ENCODE data around the gene CBFA2T3. TPM values are rescaled to one million over a fixed set of nuclear protein-coding genes. Genes with fewer than 3 reads are reported as not detected.

Gene CBFA2T3
- total RNA-seq, 2 donors from 2014 or later: 0.19 TPM; not detected in 1

DNA sequence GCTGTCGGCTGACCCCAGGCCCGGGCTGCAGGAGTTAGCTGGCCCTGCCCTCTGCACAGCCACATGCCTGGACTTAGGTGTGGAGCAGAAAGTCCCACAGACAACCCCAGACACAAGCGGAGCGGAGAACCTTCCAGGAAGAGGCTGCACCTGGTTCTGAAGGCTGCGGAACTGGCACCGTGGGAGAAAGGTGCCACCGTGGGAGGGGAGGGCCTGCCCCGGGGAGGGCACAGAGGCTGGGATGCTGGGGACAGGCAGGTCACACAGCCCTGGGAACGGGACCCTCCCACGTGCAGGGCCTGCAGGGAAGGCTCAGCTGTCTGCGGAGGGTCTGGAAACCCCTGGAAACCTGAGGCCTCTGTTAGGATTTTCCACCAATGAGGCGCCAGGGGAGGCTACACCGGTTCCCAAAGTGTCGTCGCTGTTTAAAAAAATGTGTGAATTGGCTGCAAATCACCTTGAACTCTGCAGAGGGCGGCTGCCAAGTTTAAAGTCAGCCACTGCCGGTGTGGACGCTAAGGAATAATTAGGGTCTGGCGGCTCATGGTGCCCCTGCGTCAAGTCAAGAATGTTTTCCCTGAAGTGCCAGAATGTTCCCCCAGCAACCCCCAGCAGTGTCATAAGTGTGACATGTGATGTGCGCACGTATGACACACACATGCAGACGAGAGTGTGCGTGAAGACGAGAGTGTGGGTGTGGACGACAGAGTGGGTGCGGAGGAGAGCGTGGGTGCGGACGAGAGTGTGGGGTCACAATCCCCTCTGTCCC, 59.7 kb downstream of the CBFA2T3 start:
- Mint-ChIP-seq H3K4me1 (no peaks in the 10 kb centered on the region), H3K27me3 (no peaks in the 10 kb centered on the region), H3K9me3 (no peaks in the 10 kb centered on the region), H3K36me3 (ENCODE audit: low read depth) (no peaks in the 10 kb centered on the region), H3K27ac (no peak overlapping the region), H3K4me3 (no peak overlapping the region)
- no peak for ATAC-seq (replicated peaks)

DNA sequence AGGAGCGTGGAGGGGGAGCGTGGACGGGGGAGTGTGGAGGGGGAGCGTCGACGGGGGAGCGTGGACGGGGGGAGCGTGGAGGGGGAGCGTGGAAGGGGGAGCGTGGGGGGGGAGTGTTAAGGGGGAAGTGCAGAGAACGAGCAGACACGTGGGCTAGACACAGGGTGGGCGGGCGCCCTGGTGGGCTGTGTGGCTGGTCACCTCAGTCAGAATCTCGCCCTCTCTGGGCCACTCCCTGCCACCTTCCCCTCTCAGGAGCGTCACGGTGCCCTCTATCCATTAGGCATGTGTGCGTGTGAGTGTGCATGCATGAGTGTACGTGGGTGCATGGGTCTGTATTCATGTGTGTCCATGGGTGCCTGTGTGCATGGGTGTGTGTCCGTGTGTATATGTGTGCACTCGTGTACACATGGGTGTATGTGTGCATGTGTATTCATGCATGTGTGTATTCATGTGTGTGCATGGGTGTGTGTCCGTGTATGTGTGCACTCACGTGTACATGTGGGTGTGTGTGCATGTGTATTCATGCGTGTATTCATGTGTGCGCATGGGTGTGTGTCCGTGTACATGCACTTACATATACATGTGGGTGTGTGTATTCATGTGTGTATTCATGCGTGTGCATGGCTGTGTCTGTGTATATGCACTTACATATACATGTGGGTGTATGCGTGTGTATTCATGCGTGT, 61.2 kb downstream of the CBFA2T3 start:
- Mint-ChIP-seq H3K27ac (no peak overlapping the region), H3K4me1 (no peaks in the 10 kb centered on the region), H3K4me3 (no peak overlapping the region), H3K9me3 (no peaks in the 10 kb centered on the region), H3K27me3 (no peaks in the 10 kb centered on the region), H3K36me3 (ENCODE audit: low read depth) (no peaks in the 10 kb centered on the region)
- no peak for ATAC-seq (replicated peaks)

DNA sequence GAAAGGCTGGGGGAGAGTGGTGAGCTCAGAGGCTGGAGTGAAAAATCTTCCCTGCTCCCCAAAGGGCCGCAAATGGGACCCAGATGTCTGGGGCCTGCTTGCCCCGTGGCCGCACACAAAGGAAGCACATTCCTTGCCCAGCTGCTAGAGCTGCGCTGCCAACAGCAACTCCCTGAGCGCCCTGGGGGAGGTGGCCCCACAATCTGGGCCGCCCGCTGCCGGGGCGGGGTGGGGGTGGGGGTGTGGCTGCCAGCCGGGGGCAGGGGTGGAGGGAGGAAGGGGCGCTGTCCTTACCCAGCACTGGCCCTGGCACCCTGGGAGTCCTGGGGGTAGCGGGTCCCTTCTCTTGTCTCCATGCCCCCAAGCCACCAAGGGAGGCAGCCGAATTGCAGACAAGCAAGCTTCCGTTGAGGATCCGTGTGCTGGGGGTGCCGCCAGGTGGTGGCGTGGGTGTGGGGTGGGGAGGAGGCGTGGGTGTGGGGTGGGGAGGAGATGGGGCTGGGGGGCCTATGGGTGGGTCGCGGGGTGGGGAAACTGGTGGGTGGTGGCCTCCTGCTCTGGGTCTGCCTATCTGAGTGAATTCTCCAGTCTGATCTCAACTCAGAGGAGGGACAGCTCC, 62.1 kb downstream of the CBFA2T3 start:
- Mint-ChIP-seq H3K27ac (no peak overlapping the region), H3K36me3 (ENCODE audit: low read depth) (no peaks in the 10 kb centered on the region), H3K4me3 (no peak overlapping the region), H3K4me1 (no peaks in the 10 kb centered on the region), H3K27me3 (no peaks in the 10 kb centered on the region), H3K9me3 (no peaks in the 10 kb centered on the region)
- no peak for ATAC-seq (replicated peaks)

DNA sequence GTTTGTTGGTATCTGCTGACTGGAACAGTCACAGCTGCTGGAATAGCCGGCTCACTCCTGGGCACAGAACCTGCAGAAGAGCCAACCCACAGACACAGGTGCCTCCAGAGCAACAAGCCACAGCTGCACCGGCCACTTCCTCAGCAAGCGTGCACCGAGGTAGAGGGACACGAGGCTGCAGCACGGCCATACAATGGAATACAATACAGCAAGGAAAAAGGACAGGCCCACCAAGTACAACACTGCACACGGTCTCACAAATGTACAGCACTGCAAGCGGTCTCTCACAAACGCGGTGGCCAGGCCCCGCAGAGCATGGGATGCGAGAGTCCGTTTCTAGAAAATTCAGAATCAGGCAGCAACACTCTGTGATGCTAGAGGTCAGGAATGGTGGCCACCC, 63.1 kb downstream of the CBFA2T3 start:
- Mint-ChIP-seq H3K36me3 (ENCODE audit: low read depth) (no peaks in the 10 kb centered on the region), H3K4me1 (no peaks in the 10 kb centered on the region), H3K27me3 (no peaks in the 10 kb centered on the region), H3K27ac (no peak overlapping the region), H3K4me3 (no peak overlapping the region), H3K9me3 (no peaks in the 10 kb centered on the region)
- ATAC-seq (replicated peaks): no peak

DNA sequence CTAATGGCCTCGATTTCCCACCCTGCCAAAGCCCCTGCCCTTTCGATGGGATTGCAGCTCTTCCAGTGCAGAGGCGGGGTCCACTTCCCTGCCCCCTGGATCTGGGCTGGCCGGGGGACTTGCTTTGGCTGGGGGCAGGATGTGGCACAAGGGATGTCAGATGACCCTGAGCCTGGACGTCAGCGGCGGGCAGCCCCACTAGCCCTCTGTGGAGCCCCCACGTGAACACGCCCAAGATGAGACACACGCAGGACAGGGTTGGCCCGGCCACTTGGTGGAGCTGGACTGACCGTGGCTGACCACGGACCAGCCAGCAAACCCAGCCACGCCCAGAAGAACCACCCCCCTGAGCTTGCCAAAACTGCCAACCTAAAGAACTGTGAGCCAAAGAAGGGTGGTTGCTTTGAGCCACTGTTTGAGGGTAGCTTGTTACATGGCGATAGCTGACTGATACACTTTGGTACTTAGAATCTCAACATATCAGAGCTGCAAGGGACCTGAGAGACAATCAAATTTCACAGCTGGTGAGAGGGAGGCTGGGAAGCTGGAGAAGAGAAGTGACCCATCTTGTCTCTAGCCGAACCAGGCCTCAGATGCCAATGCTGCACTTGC, 63.9 kb downstream of the CBFA2T3 start:
- Mint-ChIP-seq H3K9me3 (no peaks in the 10 kb centered on the region), H3K4me3 (no peak overlapping the region), H3K4me1 (no peaks in the 10 kb centered on the region), H3K27ac (no peak overlapping the region), H3K36me3 (ENCODE audit: low read depth) (no peaks in the 10 kb centered on the region), H3K27me3 (no peaks in the 10 kb centered on the region)
- ATAC-seq (replicated peaks): no peak

DNA sequence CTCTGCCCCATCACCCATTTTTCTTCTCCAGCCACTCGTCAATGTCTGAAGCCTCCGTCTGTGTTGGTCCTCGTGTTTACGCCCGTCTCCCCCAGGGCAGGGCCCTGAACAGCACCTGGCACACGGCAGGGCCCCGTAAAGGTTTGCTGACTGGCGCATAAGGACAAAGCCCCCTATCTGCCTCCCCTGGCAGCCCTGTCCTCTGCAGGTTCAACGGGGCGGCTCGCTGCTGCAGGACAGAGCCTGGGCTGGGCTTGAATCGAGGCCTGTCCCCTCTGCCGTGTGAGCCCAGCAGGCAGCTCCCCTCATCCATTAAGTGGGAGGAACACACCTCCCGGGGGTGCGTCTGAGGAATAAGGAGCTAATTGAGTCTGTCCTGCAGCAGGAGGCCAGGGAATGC, 64.5 kb downstream of the CBFA2T3 start:
- H3K27me3 Mint-ChIP-seq: no peaks in the 10 kb centered on the region
- H3K4me1 Mint-ChIP-seq: no peaks in the 10 kb centered on the region
- no peaks in the 10 kb centered on the region for H3K9me3 Mint-ChIP-seq
- H3K4me3 Mint-ChIP-seq: no peak overlapping the region
- no peak overlapping the region for H3K27ac Mint-ChIP-seq
- ATAC-seq (replicated peaks): no peak
- no peaks in the 10 kb centered on the region for H3K36me3 Mint-ChIP-seq (ENCODE audit: low read depth)

DNA sequence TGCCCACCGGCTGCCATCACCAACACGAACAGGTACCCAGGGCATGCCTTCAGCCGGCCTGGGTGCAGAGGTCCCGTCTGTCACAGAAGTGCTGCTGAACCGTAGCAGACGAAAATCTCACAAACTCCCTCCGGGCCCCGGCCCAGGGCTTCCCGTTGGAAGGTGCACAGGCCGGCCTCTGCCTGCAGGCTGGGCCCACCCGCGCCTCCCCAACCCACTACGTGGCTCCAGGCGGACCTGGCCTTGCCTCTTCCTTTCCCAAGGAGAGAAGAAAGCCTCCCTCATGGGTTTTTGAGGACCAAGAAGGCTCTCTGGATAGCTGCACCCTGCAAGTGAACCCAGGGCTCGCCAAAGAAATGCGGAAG, 65.1 kb downstream of the CBFA2T3 start:
- no peaks in the 10 kb centered on the region for H3K27me3 Mint-ChIP-seq
- no peaks in the 10 kb centered on the region for H3K9me3 Mint-ChIP-seq
- no peaks in the 10 kb centered on the region for H3K36me3 Mint-ChIP-seq (ENCODE audit: low read depth)
- no peak overlapping the region for H3K4me3 Mint-ChIP-seq
- no peaks in the 10 kb centered on the region for H3K4me1 Mint-ChIP-seq
- no peak overlapping the region for H3K27ac Mint-ChIP-seq
- ATAC-seq (replicated peaks): no peak

DNA sequence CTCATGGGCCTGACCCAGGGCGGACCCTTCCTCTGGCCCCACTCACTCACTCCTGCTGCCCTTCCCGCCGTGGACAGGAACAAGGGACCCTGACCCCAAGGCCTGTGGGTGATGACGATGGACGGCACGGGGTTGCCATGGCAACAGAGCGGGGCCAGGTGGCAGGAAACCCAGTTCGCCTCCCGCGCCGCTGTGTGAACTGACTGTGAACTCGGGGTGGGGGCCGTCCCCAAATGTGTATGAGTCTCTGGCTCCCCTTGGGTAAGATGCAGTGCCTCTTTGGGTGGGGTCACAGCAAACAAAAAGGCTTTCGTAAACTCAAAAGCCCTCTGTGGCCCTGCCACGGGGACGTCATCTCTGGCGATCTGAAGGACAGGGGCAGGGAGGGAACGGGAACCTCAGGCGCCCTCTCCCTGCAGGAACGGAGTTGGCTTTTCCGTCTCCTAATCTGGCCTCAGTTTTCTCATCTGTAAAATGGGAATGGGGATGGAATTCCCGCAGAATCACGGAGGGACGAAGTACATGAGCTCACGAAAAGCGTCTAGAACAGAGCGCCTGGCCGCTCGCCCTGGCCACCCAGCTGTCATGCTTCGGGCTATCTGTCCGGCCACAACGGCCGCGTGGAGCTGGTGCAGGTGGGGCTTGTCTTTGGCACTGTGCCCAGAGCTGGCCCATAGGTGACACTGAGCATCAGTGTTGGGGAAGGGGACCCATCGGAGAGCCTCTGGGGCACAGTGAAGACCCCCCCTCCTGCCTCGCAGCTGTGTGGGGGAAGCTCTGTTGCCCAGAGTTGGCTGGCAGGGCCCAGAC, 65.7 kb downstream of the CBFA2T3 start:
- ATAC-seq (replicated peaks): no peak
- Mint-ChIP-seq H3K36me3 (ENCODE audit: low read depth) (no peaks in the 10 kb centered on the region), H3K4me3 (no peak overlapping the region), H3K27ac (no peak overlapping the region), H3K27me3 (no peaks in the 10 kb centered on the region), H3K4me1 (no peaks in the 10 kb centered on the region), H3K9me3 (no peaks in the 10 kb centered on the region)

DNA sequence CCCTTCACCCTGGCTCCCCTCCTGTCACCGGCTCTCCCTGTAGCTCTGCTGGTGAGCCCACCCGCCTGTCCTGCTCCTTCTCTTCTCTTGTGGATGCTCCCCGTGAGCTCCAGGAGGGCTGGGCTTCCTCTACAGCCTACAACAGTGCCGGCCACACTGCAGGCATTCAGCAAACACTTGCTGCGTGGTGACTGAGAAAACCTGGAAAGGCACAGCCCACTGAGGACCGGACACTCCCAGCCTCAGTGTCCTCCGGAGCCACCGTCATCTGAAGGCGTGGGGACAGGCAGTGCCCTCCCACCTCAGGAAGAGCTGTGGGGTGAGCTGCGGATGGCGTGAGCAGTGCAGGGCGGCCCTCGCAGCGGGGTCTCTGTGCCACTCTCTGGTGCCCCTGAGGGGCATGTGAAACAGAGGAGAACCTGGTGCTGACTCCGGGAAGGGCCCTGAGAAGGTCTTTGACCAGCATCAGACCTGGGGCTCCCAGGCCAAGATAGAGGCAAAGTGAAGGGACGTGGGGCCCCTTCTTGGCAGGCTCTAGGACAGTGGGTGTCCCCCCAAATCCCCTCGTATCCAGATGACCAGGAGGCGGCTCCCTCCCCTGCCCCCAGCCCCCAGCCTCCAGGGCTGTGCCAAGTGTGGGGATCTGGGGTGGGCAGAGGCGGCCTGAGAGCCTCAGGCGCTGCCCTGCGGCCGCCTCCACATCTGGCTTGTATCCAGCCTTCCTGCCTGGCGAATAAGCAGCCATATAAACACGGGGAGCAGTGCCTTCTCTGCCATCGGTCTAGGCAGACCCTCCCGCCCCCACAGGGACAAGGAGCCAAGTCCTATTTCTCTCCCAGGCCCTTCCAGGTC, 66.5 kb downstream of the CBFA2T3 start:
- Mint-ChIP-seq H3K27me3 (no peaks in the 10 kb centered on the region), H3K9me3 (no peaks in the 10 kb centered on the region), H3K36me3 (ENCODE audit: low read depth) (no peaks in the 10 kb centered on the region), H3K27ac (no peak overlapping the region), H3K4me3 (no peak overlapping the region), H3K4me1 (no peaks in the 10 kb centered on the region)
- ATAC-seq (replicated peaks): no peak

DNA sequence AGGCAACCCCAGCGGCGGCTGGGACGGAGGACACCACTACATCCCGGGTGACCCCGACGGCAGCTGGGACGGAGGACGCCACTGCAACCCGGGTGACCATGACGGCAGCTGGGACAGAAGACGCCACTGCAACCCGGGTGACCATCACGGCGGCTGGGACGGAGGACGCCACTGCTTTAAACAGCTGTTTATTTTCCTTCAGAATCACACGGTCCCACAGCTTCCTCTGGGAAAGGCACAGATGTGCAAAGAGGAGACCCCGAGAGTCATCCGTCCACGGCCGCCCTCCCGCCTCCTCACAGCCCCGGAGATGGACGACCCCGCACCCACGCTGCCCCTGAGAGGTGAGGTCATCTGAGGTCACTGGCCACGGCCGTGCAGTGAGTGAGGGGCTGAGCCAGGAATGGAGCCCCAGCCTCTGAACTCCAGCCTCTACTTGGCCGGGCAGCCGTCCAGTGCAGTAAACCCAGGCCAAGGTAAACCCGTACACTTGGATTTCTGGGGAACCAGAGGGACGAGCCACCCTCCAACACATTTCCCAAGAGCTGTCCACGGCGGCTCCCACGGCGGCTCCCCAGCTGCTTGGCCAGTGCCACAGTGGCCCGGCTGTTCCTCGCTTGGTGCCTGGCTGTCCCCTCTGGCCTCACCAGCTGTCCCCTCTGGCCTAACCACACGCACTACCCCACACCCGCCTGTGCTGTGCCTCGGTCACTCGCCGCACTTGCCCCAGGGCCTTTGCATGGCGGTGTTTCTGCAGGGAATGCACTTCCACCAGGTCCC, 67.4 kb downstream of the CBFA2T3 start:
- no peak overlapping the region for H3K27ac Mint-ChIP-seq
- ATAC-seq (replicated peaks): no peak
- H3K4me1 Mint-ChIP-seq: no peaks in the 10 kb centered on the region
- H3K27me3 Mint-ChIP-seq: no peaks in the 10 kb centered on the region
- no peaks in the 10 kb centered on the region for H3K36me3 Mint-ChIP-seq (ENCODE audit: low read depth)
- no peaks in the 10 kb centered on the region for H3K9me3 Mint-ChIP-seq
- no peak overlapping the region for H3K4me3 Mint-ChIP-seq

DNA sequence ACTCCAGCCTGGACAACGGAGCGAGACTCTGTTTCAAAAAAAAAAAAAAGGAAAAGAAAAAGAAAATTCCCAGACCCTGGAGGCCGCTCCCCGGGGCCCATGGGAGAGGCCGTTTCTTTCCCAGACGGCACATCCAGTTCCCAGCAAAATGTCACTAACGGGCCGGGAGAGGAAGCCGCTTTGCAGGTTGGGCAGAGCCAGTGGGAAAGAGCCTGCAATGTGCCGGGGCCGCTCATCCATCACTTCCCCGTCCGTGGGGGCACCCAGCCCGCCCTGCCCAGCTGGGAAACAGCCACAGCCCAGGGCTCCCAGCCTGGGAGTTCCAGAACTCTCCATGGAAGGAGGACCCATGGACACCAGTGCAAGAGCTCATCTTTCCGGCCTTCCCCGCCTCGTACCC, 68.7 kb downstream of the CBFA2T3 start:
- H3K27me3 Mint-ChIP-seq: no peaks in the 10 kb centered on the region
- no peak for ATAC-seq (replicated peaks)
- no peak overlapping the region for H3K27ac Mint-ChIP-seq
- no peaks in the 10 kb centered on the region for H3K9me3 Mint-ChIP-seq
- no peak overlapping the region for H3K4me3 Mint-ChIP-seq
- no peaks in the 10 kb centered on the region for H3K36me3 Mint-ChIP-seq (ENCODE audit: low read depth)
- H3K4me1 Mint-ChIP-seq: no peaks in the 10 kb centered on the region

DNA sequence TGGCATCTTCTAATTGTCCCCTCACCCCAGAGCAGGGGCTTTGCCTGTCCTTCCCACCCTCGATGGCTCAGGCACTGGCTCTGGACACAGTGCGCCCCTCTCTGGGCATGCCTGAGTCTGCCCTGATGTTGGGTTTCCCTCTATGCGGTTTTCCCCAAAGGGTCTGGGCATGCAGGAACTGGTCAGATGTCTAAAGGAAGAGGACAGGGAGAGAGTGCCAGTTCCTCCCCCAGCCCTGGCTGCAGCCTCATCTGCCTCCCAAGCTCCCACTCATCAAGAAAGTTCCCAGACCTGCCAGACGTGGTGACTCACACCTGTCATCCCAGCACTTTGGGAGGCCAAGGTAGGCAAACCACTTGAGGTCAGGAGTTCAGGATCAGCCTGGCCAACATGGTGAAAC, 69.2 kb downstream of the CBFA2T3 start:
- Mint-ChIP-seq H3K27ac (no peak overlapping the region), H3K9me3 (no peaks in the 10 kb centered on the region), H3K4me1 (no peaks in the 10 kb centered on the region), H3K36me3 (ENCODE audit: low read depth) (no peaks in the 10 kb centered on the region), H3K4me3 (no peak overlapping the region), H3K27me3 (no peaks in the 10 kb centered on the region)
- ATAC-seq (replicated peaks): no peak

DNA sequence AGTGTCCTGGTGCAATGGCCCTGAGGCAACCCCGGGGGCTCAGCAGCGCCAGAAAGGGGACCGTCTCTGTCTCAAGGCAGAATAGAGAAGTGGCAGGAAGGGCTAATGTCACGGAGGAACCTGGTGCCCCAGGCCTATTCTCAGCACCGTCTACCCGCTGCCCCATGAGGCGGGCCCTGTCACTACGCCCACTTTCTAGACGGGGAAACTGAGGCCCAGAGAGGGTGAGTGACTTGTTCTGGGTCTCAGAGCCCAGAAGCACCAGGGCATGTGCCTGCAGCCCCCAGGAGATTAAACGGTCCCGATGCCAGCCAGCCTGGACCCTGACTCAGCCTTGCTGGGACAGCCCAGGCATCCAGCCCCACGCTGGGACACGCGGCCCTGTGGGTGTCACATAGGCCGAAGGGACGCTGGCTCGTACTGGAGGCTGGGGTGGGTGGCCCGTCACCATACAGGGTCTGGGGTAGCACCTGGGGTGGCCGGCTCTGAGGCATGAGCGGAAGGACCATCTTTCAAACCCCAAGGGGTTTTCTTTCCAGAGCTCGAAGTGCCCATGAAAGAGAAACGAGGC, 70.4 kb downstream of the CBFA2T3 start:
- no peak for ATAC-seq (replicated peaks)
- Mint-ChIP-seq H3K4me3 (no peak overlapping the region), H3K27me3 (no peaks in the 10 kb centered on the region), H3K27ac (no peak overlapping the region), H3K9me3 (no peaks in the 10 kb centered on the region), H3K4me1 (no peaks in the 10 kb centered on the region), H3K36me3 (ENCODE audit: low read depth) (no peaks in the 10 kb centered on the region)
